ENCODE results near the gene SAT2.
A peak's percentile ranks its signal among the peaks of the same experiment; 100 is the strongest.

Gene SAT2

DNA sequence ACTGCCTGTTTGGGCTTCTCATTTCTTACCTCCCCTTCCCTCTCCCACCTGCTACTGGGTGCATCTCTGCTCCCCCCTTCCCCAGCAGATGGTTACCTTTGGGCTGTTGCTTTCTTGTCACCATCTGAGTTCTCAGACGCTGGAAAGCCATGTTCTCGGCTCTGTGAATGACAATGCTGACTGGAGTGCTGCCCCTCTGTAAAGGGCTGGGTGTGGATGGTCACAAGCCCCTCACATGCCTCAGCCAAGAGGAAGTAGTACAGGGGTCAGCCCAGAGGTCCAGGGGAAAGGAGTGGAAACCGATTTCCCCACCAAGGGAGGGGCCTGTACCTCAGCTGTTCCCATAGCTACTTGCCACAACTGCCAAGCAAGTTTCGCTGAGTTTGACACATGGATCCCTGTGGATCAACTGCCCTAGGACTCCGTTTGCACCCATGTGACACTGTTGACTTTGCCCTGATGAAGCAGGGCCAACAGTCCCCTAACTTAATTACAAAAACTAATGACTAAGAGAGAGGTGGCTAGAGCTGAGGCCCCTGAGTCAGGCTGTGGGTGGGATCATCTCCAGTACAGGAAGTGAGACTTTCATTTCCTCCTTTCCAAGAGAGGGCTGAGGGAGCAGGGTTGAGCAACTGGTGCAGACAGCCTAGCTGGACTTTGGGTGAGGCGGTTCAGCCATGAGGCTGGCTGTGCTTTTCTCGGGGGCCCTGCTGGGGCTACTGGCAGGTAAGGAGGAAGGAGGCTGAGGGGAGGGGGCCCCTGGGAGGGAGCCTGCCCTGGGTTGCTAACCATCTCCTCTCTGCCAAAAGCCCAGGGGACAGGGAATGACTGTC lies 48.4 kb downstream of the SAT2 start, which contains the start of gene CD68:
Gene CD68, plus strand, starts transcription at position 638 of the 833 bp plus-strand sequence. Its CDS starts 40 bp downstream, at position 678.
- Histone ChIP-seq H3K4me3 (ENCODE audit: insufficient read depth in 1 of 2, low read depth in 1 of 2, low read length in 2 of 2) (peak within 1 kb of the TSS in 1 of 2 experiments; percentile 80), H3K4me1 (ENCODE audit: control insufficient read depth, insufficient read depth, low read depth, low read length) (peaks cover 34% of the 10 kb centered on the region), H3K9ac (ENCODE audit: low read length) (peak within 1 kb of the TSS; percentile 89), H3K4me2 (ENCODE audit: low read length, poor library complexity, severe bottlenecking) (no peak within 1 kb of the TSS), H3K4ac (ENCODE audit: low read depth in 1 of 2, low read length in 2 of 2) (peak within 1 kb of the TSS; percentile 6 to 79), H2AK5ac (ENCODE audit: low read length, severe bottlenecking) (no peak within 1 kb of the TSS), H3K27ac (ENCODE audit: low read length, poor library complexity, severe bottlenecking) (peak within 1 kb of the TSS; percentile 59), H2BK120ac (ENCODE audit: low read depth, low read length) (peak within 1 kb of the TSS; percentile 55), H2AFZ (ENCODE audit: low read depth, low read length) (no peak within 1 kb of the TSS), H3K36me3 (ENCODE audit: control insufficient read depth in 1 of 2, insufficient read depth in 2 of 2, low read depth in 1 of 2, low read length in 2 of 2) (peaks cover 57 to 80% of the 10 kb centered on the region in 2 experiments), H2BK15ac (ENCODE audit: low read depth, poor library complexity, severe bottlenecking) (peak within 1 kb of the TSS; percentile 87), H3K23ac (ENCODE audit: low read length in 2 of 2) (no peak within 1 kb of the TSS), H2BK12ac (ENCODE audit: low read length in 2 of 2) (peak within 1 kb of the TSS; percentile 19 to 82), H3K27me3 (ENCODE audit: control insufficient read depth in 1 of 2, insufficient read depth in 1 of 2, low read length in 2 of 2) (no peaks in the 10 kb centered on the region), H3K79me1 (replicated peaks; ENCODE audit: low read length, poor library complexity, severe bottlenecking) (peaks cover 10% of the 10 kb centered on the region), H4K91ac (ENCODE audit: low read length) (peak within 1 kb of the TSS; percentile 92), H3K9me3 (ENCODE audit: control insufficient read depth, low read length) (no peaks in the 10 kb centered on the region), H4K8ac (ENCODE audit: low read length) (peak within 1 kb of the TSS; percentile 88), H3K14ac (ENCODE audit: low read length in 2 of 2) (peak within 1 kb of the TSS in 1 of 2 experiments; percentile 84), H3K18ac (ENCODE audit: low read depth in 1 of 2, low read length in 2 of 2) (peak within 1 kb of the TSS; percentile 23 to 62), H2BK5ac (ENCODE audit: low read depth, low read length, poor library complexity, severe bottlenecking) (no peak within 1 kb of the TSS)
- DNase-seq, result peak; percentile 98
- 28% methylated on average over 5 of the region's 7 CpGs for WGBS

DNA sequence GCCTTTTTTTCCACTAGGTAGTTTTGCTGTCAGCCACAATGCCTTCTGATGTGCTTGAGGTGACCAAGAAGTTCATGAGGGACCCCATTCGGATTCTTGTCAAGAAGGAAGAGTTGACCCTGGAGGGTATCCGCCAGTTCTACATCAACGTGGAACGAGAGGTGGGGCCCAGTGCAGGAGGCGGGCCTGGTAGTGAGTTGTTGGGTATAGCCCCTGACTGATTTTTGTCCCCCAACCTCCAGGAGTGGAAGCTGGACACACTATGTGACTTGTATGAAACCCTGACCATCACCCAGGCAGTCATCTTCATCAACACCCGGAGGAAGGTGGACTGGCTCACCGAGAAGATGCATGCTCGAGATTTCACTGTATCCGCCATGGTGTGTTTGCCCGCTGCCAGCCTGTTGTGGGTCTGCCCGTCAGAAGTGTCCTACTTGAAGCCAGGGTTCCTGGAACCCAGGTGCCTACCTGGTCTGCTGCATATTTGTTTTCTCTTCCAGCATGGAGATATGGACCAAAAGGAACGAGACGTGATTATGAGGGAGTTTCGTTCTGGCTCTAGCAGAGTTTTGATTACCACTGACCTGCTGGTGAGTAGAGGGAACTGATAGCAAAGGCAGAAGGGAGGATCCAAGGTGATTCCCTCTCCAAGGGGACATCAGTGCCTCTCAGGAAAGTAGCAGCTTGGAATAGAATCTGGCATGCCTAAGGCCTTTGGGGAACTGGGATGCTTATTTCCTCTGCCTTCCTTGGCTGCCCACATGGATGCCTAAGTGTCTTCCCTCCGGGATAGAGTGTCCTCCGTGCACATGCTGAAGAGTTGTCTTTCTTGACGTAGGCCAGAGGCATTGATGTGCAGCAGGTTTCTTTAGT lies 50.1 kb downstream of the SAT2 start:
- WGBS, result 89% methylated on average over 17 of the region's 17 CpGs
- H3K14ac ChIP-seq (ENCODE audit: low read length in 2 of 2), result no peak overlapping the region

DNA sequence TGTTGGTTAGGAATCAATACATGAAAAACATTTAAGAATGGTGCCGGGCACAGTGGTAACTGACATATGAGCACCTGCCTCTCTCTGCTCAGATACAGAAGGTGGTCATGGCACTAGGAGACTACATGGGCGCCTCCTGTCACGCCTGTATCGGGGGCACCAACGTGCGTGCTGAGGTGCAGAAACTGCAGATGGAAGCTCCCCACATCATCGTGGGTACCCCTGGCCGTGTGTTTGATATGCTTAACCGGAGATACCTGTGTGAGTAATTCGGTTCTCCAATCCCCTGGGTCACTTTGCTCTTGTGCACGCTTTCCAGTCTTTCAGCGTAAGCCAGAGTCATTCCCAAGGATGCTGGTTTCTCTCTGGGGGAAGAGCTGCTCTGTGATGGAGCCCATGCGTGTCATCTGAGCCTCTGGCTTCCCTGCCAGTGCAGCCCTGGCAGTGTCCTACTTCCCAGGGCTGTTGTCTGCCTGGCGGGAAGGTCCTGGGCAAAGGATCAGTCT lies 51.1 kb downstream of the SAT2 start:
- H3K4me1 ChIP-seq (ENCODE audit: control insufficient read depth, insufficient read depth, low read depth, low read length), result peaks cover 28% of the 10 kb centered on the region
- no peak overlapping the region for H2BK120ac ChIP-seq (ENCODE audit: low read depth, low read length)
- H3K27ac ChIP-seq (ENCODE audit: low read length, poor library complexity, severe bottlenecking), result no peak overlapping the region
- no peak overlapping the region for H4K8ac ChIP-seq (ENCODE audit: low read length)
- H3K79me1 ChIP-seq (replicated peaks; ENCODE audit: low read length, poor library complexity, severe bottlenecking), result no peaks in the 10 kb centered on the region
- no peak overlapping the region for H4K91ac ChIP-seq (ENCODE audit: low read length)
- H3K14ac ChIP-seq (ENCODE audit: low read length in 2 of 2), result no peak overlapping the region
- H2BK5ac ChIP-seq (ENCODE audit: low read depth, low read length, poor library complexity, severe bottlenecking), result no peak overlapping the region
- 94% methylated on average over 14 of the region's 14 CpGs for WGBS
- no peak overlapping the region for H2BK15ac ChIP-seq (ENCODE audit: low read depth, poor library complexity, severe bottlenecking)
- peaks cover 54 to 71% of the 10 kb centered on the region in 2 experiments for H3K36me3 ChIP-seq (ENCODE audit: control insufficient read depth in 1 of 2, insufficient read depth in 2 of 2, low read depth in 1 of 2, low read length in 2 of 2)
- no peak overlapping the region for H3K23ac ChIP-seq (ENCODE audit: low read length in 2 of 2)
- H3K18ac ChIP-seq (ENCODE audit: low read depth in 1 of 2, low read length in 2 of 2), result no peak overlapping the region
- H2AK5ac ChIP-seq (ENCODE audit: low read length, severe bottlenecking), result no peak overlapping the region
- H3K27me3 ChIP-seq (ENCODE audit: control insufficient read depth in 1 of 2, insufficient read depth in 1 of 2, low read length in 2 of 2), result no peaks in the 10 kb centered on the region
- H3K4me2 ChIP-seq (ENCODE audit: low read length, poor library complexity, severe bottlenecking), result no peak overlapping the region
- no peak for DNase-seq
- no peak overlapping the region for H2BK12ac ChIP-seq (ENCODE audit: low read length in 2 of 2)
- H3K9ac ChIP-seq (ENCODE audit: low read length), result peak overlapping the region; percentile 98
- H2AFZ ChIP-seq (ENCODE audit: low read depth, low read length), result no peak overlapping the region
- H3K4me3 ChIP-seq (ENCODE audit: insufficient read depth in 1 of 2, low read depth in 1 of 2, low read length in 2 of 2), result no peak overlapping the region
- H3K9me3 ChIP-seq (ENCODE audit: control insufficient read depth, low read length), result no peaks in the 10 kb centered on the region
- H3K4ac ChIP-seq (ENCODE audit: low read depth in 1 of 2, low read length in 2 of 2), result no peak overlapping the region

More for the DNA sequence above, 50.1 kb downstream of the SAT2 start:
- Histone ChIP-seq H2BK15ac (ENCODE audit: low read depth, poor library complexity, severe bottlenecking) (no peak overlapping the region), H3K4me2 (ENCODE audit: low read length, poor library complexity, severe bottlenecking) (no peak overlapping the region), H3K18ac (ENCODE audit: low read depth in 1 of 2, low read length in 2 of 2) (no peak overlapping the region), H4K8ac (ENCODE audit: low read length) (no peak overlapping the region), H3K4me1 (ENCODE audit: control insufficient read depth, insufficient read depth, low read depth, low read length) (peaks cover 26% of the 10 kb centered on the region), H3K23ac (ENCODE audit: low read length in 2 of 2) (no peak overlapping the region), H4K91ac (ENCODE audit: low read length) (no peak overlapping the region), H2BK12ac (ENCODE audit: low read length in 2 of 2) (no peak overlapping the region), H2BK120ac (ENCODE audit: low read depth, low read length) (no peak overlapping the region), H3K79me1 (replicated peaks; ENCODE audit: low read length, poor library complexity, severe bottlenecking) (peaks cover 2% of the 10 kb centered on the region), H3K27ac (ENCODE audit: low read length, poor library complexity, severe bottlenecking) (no peak overlapping the region), H3K4ac (ENCODE audit: low read depth in 1 of 2, low read length in 2 of 2) (no peak overlapping the region), H2BK5ac (ENCODE audit: low read depth, low read length, poor library complexity, severe bottlenecking) (no peak overlapping the region), H3K4me3 (ENCODE audit: insufficient read depth in 1 of 2, low read depth in 1 of 2, low read length in 2 of 2) (no peak overlapping the region), H3K9me3 (ENCODE audit: control insufficient read depth, low read length) (no peaks in the 10 kb centered on the region), H3K27me3 (ENCODE audit: control insufficient read depth in 1 of 2, insufficient read depth in 1 of 2, low read length in 2 of 2) (no peaks in the 10 kb centered on the region), H2AK5ac (ENCODE audit: low read length, severe bottlenecking) (no peak overlapping the region), H2AFZ (ENCODE audit: low read depth, low read length) (no peak overlapping the region), H3K36me3 (ENCODE audit: control insufficient read depth in 1 of 2, insufficient read depth in 2 of 2, low read depth in 1 of 2, low read length in 2 of 2) (peaks cover 60 to 77% of the 10 kb centered on the region in 2 experiments), H3K9ac (ENCODE audit: low read length) (peak overlapping the region; percentile 98)
- DNase-seq, result no peak

All from mesenchymal stem cell (in vitro differentiated cells and primary cell).